ENCODE data around the gene PKP4. TPM values are rescaled to one million over a fixed set of nuclear protein-coding genes. Genes with fewer than 3 reads are reported as not detected.
A peak's percentile ranks its signal among the peaks of the same experiment; 100 is the strongest.

PKP4 gene
- total RNA-seq, 3 donors from 2014 or later = 62.1 to 138 (median 121) TPM

DNA sequence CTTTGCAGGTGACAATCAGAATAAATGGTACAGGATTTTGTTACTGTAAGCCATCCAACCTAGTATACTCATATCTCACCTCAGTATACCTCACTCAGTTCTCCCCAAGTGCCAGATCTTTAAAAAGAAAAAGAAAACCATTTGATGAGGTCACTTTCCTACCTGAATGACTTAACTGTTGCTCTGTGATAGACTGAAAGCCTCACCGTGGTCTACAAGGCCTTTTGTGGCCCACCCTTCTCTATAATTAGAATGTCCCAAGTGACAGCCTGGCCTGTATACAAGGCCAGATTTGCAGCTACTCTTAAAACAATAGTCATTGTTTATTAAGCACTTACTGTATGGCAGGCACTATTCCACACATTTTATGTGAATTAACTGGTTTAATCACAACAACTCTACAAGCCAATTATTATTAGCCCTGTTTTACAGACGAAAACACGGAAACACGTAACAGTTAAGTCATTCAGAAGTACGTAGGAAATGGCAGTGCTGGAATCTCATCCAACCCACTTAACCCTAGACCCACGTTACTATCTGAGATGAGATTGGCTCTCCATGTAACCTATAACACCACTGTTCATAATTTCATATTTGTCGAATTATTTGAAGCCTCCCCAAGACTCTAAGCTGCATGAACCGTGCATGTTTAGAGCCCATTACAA lies 28.3 kb downstream of the PKP4 start:
- TF ChIP-seq POLR2AphosphoS5 (IDR thresholded peaks at IDR 0.05) = no peak
- TF ChIP-seq, protein P1, sequence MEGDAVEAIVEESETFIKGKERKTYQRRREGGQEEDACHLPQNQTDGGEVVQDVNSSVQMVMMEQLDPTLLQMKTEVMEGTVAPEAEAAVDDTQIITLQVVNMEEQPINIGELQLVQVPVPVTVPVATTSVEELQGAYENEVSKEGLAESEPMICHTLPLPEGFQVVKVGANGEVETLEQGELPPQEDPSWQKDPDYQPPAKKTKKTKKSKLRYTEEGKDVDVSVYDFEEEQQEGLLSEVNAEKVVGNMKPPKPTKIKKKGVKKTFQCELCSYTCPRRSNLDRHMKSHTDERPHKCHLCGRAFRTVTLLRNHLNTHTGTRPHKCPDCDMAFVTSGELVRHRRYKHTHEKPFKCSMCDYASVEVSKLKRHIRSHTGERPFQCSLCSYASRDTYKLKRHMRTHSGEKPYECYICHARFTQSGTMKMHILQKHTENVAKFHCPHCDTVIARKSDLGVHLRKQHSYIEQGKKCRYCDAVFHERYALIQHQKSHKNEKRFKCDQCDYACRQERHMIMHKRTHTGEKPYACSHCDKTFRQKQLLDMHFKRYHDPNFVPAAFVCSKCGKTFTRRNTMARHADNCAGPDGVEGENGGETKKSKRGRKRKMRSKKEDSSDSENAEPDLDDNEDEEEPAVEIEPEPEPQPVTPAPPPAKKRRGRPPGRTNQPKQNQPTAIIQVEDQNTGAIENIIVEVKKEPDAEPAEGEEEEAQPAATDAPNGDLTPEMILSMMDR (IDR thresholded peaks at IDR 0.05) = no peak
- TF ChIP-seq POLR2A (IDR thresholded peaks at IDR 0.05) = no peak
- Histone ChIP-seq H3K27ac (peak overlapping the region in 1 of 2 donors; percentile 0), H3K36me3 (no peaks in the 10 kb centered on the region), H3K4me1 (no peaks in the 10 kb centered on the region), H3K27me3 (no peaks in the 10 kb centered on the region), H3K9me3 (no peaks in the 10 kb centered on the region), H3K4me3 (no peak overlapping the region)
- no peak for DNase-seq (ENCODE audit: low spot score in 2 of 2)
- intact Hi-C loops (cut with DNase I; ENCODE audit: low total_unique reads) = no loop called here

DNA sequence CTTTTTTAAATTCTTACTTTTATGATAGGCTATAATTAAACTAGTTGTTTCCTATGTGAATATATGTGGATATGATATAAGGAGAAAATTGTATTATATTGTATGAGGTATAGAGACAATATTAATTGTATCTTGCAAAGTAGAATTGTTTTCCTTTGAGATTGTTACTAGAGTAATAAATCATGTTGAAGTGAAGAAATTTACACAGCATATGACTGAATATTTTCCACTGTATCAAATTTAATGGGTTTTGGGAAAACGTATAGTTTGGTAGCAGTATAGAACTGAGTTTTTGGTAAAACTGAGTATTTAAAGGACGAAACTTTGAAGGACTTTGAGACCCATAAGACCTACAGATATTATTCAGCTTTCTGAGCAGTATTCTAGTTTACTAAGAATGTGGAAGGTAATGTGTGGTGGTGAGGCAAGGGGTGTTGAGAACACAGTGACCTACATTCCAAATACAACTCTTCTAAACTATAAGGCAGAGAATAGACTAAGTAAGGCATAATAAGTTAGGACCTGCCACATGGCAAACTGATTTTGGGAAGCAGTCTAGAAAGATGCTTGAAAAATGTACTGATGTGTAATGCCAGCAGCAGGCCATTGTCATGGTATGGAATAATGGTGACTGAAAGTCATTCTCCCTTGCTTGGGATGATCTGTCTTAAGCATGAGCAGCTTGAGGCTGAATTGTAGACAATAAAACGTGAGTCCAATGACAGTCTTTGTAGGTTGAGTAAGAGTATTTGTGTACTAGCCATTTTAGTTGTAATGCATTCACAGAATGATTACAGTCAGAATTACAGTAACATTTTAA lies 29.6 kb downstream of the PKP4 start:
- intact Hi-C loops (cut with DNase I; ENCODE audit: low total_unique reads) = no loop called here
- no peaks in the 10 kb centered on the region for H3K4me1 ChIP-seq
- no peaks in the 10 kb centered on the region for H3K27me3 ChIP-seq
- DNase-seq (ENCODE audit: low spot score in 2 of 2) = no peak
- H3K9me3 ChIP-seq = no peaks in the 10 kb centered on the region
- H3K27ac ChIP-seq = peak overlapping the region in 1 of 2 donors; percentile 20
- TF ChIP-seq POLR2A (IDR thresholded peaks at IDR 0.05) (no peak), POLR2AphosphoS5 (IDR thresholded peaks at IDR 0.05) (no peak)
- TF ChIP-seq, protein P1 (IDR thresholded peaks at IDR 0.05) = no peak
- no peaks in the 10 kb centered on the region for H3K36me3 ChIP-seq
- no peak overlapping the region for H3K4me3 ChIP-seq

DNA sequence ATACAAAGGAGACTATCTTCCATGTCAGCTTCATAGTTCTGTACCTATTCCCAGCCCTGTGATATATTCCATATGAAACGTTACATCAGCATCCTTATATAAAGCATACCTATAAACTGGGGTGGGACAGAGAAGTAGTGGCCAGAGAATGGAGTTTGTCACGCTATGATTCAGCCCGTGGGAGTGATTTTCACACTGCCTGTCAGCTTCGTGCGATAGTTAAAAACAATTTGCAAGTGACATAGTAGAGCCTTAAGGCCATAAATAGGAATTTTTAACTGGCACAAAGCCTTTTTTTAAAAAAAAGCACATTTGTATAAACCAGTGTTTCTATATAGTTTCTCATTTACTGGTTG lies 30.2 kb downstream of the PKP4 start:
- Histone ChIP-seq H3K27ac (no peak overlapping the region), H3K36me3 (no peaks in the 10 kb centered on the region), H3K4me1 (no peaks in the 10 kb centered on the region), H3K4me3 (no peak overlapping the region), H3K27me3 (no peaks in the 10 kb centered on the region), H3K9me3 (no peaks in the 10 kb centered on the region)
- TF ChIP-seq POLR2AphosphoS5 (IDR thresholded peaks at IDR 0.05) = no peak
- intact Hi-C loops (cut with DNase I; ENCODE audit: low total_unique reads) = no loop called here
- no peak for DNase-seq (ENCODE audit: low spot score in 2 of 2)

DNA sequence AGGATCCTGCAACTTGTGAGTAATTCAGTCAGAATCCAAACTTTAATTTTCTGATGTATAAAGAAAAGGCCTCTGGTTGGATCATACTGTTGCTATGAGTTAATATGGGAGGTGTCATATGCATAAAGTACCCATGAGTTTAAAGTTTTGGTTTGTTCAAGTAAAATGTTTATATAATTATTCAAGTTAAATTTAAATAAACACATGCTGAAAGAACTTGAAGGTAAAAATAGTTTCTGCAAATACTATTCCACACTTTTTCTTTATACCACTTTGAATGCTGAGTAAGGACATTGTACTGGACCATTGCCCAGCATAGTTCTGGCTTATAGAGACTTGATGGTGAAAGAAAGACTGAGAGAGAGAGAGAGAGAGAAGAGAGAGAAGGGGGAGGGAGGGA lies 30.7 kb downstream of the PKP4 start:
- TF ChIP-seq POLR2A (IDR thresholded peaks at IDR 0.05) (no peak), POLR2AphosphoS5 (IDR thresholded peaks at IDR 0.05) (no peak)
- TF ChIP-seq, protein P1 (IDR thresholded peaks at IDR 0.05) = no peak
- H3K4me3 ChIP-seq = no peak overlapping the region

DNA sequence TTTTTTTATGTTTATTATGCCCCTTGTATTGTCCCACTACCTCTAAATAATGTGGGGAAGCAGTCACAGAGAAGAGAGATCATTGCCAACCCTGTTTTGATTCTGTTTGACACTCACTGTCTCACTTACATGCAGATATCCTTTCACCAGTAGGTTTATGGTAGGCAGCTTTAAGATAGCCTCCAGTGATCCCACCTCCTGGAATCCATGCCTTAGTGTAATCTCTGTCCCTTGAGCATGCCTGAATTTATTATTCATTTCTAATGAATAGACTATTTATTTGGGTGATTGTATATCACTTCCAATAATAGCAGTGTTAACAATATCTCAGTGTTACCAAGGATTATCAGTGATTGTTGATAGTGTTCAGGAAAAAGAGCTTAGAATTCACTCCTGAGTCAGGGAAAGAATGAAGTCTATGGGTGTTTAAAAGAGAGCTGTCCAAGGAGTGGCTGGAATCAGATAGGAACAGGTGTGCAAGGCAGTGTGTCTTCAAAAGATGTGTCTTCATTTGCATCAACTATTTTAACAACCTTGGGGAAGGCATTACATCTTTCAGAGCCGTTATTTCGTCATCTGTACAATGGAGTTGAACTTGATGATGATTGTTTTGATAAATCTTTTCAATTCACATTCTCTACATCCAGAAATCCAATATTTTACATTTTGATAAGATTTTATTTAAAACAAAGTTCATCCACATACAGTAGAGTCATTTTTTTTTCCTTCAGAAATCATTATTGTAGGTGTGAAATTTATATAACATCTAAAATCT lies 31.9 kb downstream of the PKP4 start:
- H3K9me3 ChIP-seq = no peaks in the 10 kb centered on the region
- no peak for DNase-seq (ENCODE audit: low spot score in 2 of 2)
- H3K4me3 ChIP-seq = no peak overlapping the region
- no peak overlapping the region for H3K27ac ChIP-seq
- no peak for TF ChIP-seq POLR2A (IDR thresholded peaks at IDR 0.05)
- TF ChIP-seq, protein P1 (IDR thresholded peaks at IDR 0.05) = no peak
- no peak for TF ChIP-seq POLR2AphosphoS5 (IDR thresholded peaks at IDR 0.05)
- no peaks in the 10 kb centered on the region for H3K36me3 ChIP-seq
- intact Hi-C loops (cut with DNase I; ENCODE audit: low total_unique reads) = no loop called here
- no peaks in the 10 kb centered on the region for H3K27me3 ChIP-seq
- no peaks in the 10 kb centered on the region for H3K4me1 ChIP-seq

More for the DNA sequence above, 30.7 kb downstream of the PKP4 start:
- Histone ChIP-seq H3K4me1 (no peaks in the 10 kb centered on the region), H3K9me3 (no peaks in the 10 kb centered on the region), H3K36me3 (no peaks in the 10 kb centered on the region), H3K27ac (no peak overlapping the region), H3K27me3 (no peaks in the 10 kb centered on the region)
- intact Hi-C loops (cut with DNase I; ENCODE audit: low total_unique reads) = no loop called here
- no peak for DNase-seq (ENCODE audit: low spot score in 2 of 2)
